GM18909 (cell line): ENCODE measurements around the gene B3GNT9.
A peak's percentile ranks its signal among the peaks of the same experiment; 100 is the strongest.

Experiments
- ATAC-seq: cut with Tn5 transposase; IDR thresholded peaks from one replicate; pipeline ENCODE4 v1.9.1; 2021; ENCODE audit warnings: mild to moderate bottlenecking; ENCODE audit not compliant: unreplicated experiment, poor library complexity

B3GNT9 gene

GRCh38 chr16:67150833-67151396, at the start of gene B3GNT9:
Gene B3GNT9 (minus strand): TSS chr16:67150998. CDS start chr16:67150485, 513 bp downstream.
- ATAC-seq, result peak; percentile 43

GRCh38 chr16:67200491-67200890, 49.7 kb upstream of the B3GNT9 start:
- ATAC-seq, result no peak

GRCh38 chr16:67199808-67200198, 49.0 kb upstream of the B3GNT9 start:
- no peak for ATAC-seq

GRCh38 chr16:67199011-67199807, 48.4 kb upstream of the B3GNT9 start, which contains the start of gene ELMO3:
Gene ELMO3 (plus strand): TSS chr16:67199131. CDS start chr16:67199327, 196 bp downstream.
- no peak for ATAC-seq

- no peak for ATAC-seq
These were observed 47.5 kb upstream of the B3GNT9 start for GRCh38 chr16:67198238-67198734.

- no peak for ATAC-seq
These were observed 46.9 kb upstream of the B3GNT9 start for GRCh38 chr16:67197704-67198103.

GRCh38 chr16:67196881-67197280, 46.1 kb upstream of the B3GNT9 start:
- no peak for ATAC-seq

GRCh38 chr16:67195676-67196075, 44.9 kb upstream of the B3GNT9 start:
- ATAC-seq, result no peak

- no peak for ATAC-seq
These were observed 43.5 kb upstream of the B3GNT9 start for GRCh38 chr16:67194260-67194659.

- no peak for ATAC-seq
These were observed 42.7 kb upstream of the B3GNT9 start for GRCh38 chr16:67193536-67193935.

- ATAC-seq, result no peak
These were observed 42.1 kb upstream of the B3GNT9 start for GRCh38 chr16:67192781-67193361.

- ATAC-seq, result peak; percentile 91
These were observed 41.3 kb upstream of the B3GNT9 start, which contains the start of gene E2F4 for GRCh38 chr16:67191995-67192681. Gene E2F4 (plus strand): TSS chr16:67192155. CDS start chr16:67192228, 73 bp downstream.

- ATAC-seq, result no peak
These were observed 40.7 kb upstream of the B3GNT9 start for GRCh38 chr16:67191411-67191994.

GRCh38 chr16:67190448-67191399, 39.9 kb upstream of the B3GNT9 start:
- no peak for ATAC-seq

GRCh38 chr16:67190041-67190440, 39.2 kb upstream of the B3GNT9 start, which contains the start of gene EXOC3L1:
Gene EXOC3L1 (minus strand): TSS chr16:67190136. CDS start chr16:67189676, 460 bp downstream.
- no peak for ATAC-seq

GRCh38 chr16:67188798-67189197, 38.0 kb upstream of the B3GNT9 start:
- ATAC-seq, result no peak

- ATAC-seq, result no peak
These were observed 37.5 kb upstream of the B3GNT9 start for GRCh38 chr16:67188323-67188722.

GRCh38 chr16:67187175-67187890, 36.5 kb upstream of the B3GNT9 start:
- ATAC-seq, result no peak
